SKM-1 treated with dmso at 0.1 percent for 144 hours (cell line): ENCODE data around the gene UCHL1.

Source experiments
- DNase-seq: peaks from one replicate; lab custom pipeline; 2025; ENCODE audit not compliant: unreplicated experiment; lab: John Stamatoyannopoulos, UW

Gene UCHL1

GRCh38 chr4:41256740-41257256 lies at the start of gene UCHL1:
TSS of gene UCHL1 (plus strand) at chr4:41256928. CDS start at chr4:41256977, 49 bp downstream.
- DNase-seq: peak; percentile 47

- no peak for DNase-seq
These were observed 49.4 kb upstream of the UCHL1 start for GRCh38 chr4:41207291-41207831.

DNA sequence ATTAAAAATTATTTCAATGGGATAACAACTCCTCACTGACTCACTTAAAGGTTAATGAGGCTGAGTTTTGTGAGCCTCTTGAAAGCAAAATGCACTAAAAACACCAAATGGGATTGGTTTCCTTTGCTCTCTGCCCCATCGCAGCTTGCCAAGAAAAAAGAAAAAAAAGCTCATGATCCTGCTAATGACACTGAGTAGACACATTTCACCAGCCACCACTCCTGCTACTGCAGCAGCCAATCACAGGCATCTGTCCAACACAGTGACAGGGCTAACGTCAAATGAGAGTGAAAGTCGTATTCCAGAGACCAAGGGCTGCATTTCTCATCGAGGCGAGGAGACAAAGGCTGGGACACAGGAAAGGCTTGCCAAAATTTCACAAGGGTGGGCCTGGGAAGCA lies 47.5 kb upstream of the UCHL1 start:
- no peak for DNase-seq

DNA sequence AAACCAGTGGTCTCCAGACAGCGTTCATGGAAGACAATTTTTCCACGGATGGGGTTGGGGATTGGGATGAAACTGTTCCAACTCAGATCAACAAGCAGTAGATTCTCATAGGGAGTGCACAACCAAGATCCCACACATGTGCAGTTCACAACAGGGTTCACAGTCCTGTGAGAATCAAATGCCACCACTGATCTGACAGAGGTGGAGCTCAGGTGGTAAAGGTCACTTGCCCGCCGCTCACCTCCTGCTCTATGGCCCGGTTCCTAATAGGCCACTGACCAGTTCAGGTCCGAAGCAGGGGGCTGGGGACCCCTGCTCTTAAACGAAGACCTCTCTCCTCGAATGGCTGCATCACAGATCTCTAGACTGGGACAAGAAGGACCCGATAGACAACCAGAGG lies 46.8 kb upstream of the UCHL1 start:
- DNase-seq: no peak

GRCh38 chr4:41211951-41212615 lies 44.6 kb upstream of the UCHL1 start:
- DNase-seq: no peak

DNA sequence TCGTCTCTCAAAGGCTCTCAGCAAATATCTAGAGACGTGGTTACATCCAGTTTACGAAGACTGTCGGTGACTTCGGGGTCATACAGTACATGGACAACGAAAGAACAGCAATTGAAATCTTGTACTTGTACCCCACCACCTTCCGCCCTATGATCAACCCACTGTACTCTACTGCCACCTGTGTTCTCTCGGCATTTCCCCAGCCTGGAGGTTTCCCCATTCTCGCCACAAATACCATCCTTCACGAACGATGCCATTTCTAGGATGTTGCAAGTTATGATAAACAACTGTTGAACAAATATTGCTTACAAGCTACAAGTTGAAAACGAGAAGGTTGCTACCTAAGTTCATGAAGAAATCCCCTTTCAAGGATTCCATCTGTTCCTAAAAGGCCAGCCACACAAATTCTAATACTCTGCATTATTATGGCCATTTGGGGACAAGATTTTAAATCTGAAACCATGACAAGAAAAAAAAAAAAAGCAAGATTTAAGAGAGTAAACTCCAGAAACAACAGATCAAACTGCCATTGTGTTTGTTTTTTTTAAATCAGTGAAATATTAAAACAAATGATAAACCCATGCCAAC lies 44.0 kb upstream of the UCHL1 start:
- peak; percentile 65 for DNase-seq

DNA sequence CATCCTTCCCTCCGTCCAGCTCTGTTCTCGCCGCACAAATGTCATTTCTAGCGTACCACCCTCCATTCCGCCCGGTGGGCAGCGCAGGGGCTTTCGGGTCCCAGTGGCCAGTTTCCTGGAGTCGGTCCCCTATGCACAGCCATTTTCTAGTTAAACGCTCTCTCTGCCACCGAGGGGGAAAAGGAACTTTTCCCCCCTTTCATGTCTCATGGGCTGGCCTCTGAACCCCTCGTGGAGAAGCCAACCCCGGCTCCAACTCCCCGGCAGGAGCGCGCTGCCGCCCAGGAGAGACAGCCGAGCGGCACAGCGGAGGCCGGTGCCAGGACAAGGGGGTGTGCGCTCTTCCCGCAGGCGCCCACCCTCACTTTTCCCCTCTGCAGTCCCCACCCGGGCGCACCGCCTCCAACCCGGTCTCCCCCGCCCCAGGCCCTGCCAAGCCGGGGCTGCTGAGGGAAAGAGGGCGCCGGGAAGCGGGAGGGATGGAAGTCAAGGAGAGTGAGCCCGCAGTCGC lies 43.0 kb upstream of the UCHL1 start:
- no peak for DNase-seq

DNA sequence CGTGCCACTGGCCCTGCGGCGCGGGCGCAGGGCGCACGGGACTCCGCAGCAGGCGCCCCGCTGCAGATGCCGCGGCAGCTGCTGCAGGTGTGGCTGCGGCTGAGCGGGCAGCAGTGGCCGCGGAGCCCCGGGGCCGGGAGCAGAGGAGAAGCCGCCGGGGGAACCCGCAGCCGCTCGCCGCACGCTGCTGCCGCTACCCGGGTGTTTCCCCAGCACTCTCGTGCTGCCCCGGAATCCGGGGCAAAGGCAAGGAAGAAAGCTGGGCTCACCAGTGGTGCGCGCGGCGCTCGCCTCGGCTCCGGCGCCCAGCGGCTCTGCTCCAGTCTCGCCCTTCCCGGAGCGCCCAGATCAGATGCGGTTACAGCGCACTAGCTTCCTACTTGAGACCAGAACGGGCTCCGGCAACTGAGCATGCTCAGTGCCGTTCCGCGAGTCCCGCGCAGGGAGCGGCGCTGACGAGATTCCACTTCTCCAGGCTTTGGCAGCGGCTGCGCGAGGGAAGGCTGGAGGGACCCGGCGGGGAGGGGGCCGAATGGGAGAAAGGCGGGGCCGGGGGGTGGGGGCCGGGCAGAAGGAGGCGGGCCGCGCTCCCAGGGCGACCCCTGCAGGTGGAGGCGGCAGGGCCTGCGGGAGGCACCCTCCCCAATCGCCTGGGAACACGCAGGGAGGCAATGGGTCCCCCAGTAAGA lies 42.4 kb upstream of the UCHL1 start, which contains the start of gene APBB2:
APBB2 (minus strand) TSS at position 407 of the 689 bp plus-strand sequence. CDS start 181,288 bp downstream, outside the sequence.
- DNase-seq: peak; percentile 89

GRCh38 chr4:41214825-41215146 lies 41.9 kb upstream of the UCHL1 start:
- no peak for DNase-seq

GRCh38 chr4:41215155-41215554 lies 41.6 kb upstream of the UCHL1 start:
- DNase-seq: no peak

GRCh38 chr4:41215969-41216293 lies 40.8 kb upstream of the UCHL1 start:
- no peak for DNase-seq

DNA sequence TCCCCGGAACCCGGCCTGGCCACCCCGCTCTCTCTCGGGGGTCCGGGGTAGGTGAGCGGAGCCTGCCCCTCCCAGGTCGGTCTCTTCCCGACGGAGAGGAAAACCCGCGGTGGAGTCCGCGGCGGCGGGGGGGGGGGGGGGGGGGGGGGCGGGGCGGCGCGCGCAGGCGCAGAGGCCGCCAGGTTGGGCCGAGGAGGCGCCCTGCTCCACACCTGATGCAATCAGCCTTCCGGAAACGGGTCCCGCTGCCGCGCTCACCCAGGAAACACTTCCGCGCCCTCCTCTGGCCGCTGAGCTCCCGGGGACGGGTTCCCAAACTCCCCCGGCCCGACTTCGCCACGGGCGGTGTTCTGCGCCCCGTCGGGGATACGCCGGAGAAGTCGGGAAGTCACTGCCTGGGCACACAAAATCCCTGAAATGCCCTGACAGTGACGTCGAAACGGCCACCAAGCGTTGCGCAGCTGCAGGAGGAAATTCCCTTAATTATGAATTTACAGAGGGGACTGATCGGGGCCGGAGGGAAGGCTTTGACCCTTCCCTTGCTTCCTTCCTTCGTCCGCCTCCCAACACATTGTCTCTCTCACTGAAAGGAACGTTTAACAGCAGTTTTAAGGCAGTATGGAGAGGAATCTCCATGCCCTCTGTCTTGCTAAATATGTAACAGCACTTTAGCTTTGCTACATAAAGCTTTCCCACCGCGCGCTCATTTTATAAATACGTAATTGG lies 40.3 kb upstream of the UCHL1 start:
- DNase-seq: peak; percentile 59

- no peak for DNase-seq
These were observed 39.8 kb upstream of the UCHL1 start for GRCh38 chr4:41217020-41217333.

GRCh38 chr4:41217374-41217773 lies 39.4 kb upstream of the UCHL1 start:
- no peak for DNase-seq

- no peak for DNase-seq
These were observed 38.0 kb upstream of the UCHL1 start for GRCh38 chr4:41218703-41219102.

- DNase-seq: no peak
These were observed 37.2 kb upstream of the UCHL1 start for GRCh38 chr4:41219421-41219950.

GRCh38 chr4:41221850-41222645 lies 34.7 kb upstream of the UCHL1 start:
- DNase-seq: no peak

GRCh38 chr4:41227902-41228301 lies 28.8 kb upstream of the UCHL1 start:
- DNase-seq: no peak

DNA sequence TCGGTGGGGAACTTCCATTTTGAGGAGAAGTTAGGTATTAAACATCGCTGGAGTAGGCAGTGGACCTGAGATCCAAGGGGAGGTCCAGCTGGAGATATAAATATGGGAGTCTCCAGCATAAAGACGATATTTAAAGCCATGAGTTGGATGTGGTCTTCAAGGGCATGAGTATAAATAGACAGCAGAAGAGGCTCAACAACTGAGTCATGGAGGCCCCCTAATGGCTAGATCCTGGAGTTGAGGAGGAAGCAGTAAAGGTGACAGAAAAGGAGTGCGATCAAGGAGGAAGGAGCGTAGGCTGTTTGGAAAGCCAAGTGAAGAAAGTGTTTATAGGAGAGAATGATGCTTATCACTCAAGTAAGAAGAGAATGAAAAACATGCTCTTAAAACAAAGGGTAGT lies 24.3 kb upstream of the UCHL1 start:
- DNase-seq: no peak

DNA sequence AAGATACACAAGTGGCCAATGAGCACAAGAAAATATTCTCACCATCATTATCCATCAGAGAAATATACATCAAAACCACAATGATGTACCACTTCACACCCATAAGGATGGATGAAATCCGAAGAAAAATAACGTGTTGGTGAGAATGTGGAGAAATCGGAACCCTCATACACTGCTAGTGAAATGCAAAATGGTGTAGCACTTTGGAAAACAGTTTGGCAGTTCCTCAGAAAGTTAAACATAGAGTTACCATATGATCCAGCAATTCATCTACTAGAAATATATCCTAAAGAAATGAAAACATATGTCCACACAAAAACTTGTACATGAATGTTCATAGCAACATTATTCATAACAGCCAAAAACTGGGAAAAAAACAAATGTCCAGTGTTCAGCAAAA lies 23.9 kb upstream of the UCHL1 start:
- DNase-seq: no peak
